Activated CD4-positive, alpha-beta memory T cell treated with anti-CD3 and anti-CD28 coated beads for 36 hours (primary cell): ENCODE measurements around the gene TKT. TPM values are rescaled to one million over a fixed set of nuclear protein-coding genes. Genes with fewer than 3 reads are reported as not detected.

Source experiments
- CTCF ChIA-PET: fragments of 350-600 bp; sonication (Branson Sonifier 250); formaldehyde crosslinking; loops from one replicate; lab custom pipeline; 2021; ENCODE audit warnings: antibody characterized with exemption, inconsistent platforms; lab: Charles Lee
- POLR2A ChIA-PET: fragments of 350-600 bp; sonication (Branson Sonifier 250); formaldehyde crosslinking; loops from one replicate; lab custom pipeline; 2021; ENCODE audit warnings: antibody characterized with exemption; lab: Charles Lee
- DNase-seq: peaks from one replicate; pipeline ENCODE4 v3.0.0-alpha.2; 2020
- H3K27ac Mint-ChIP-seq: one replicate; pipeline ENCODE4 v1.8.0; 2021; ENCODE audit warnings: mixed read lengths
- H3K27me3 Mint-ChIP-seq: one replicate; pipeline ENCODE4 v1.8.0; 2021; ENCODE audit warnings: mixed read lengths
- H3K36me3 Mint-ChIP-seq: one replicate; pipeline ENCODE4 v1.8.0; 2021; ENCODE audit warnings: mixed read lengths
- H3K4me1 Mint-ChIP-seq: one replicate; pipeline ENCODE4 v1.8.0; 2021; ENCODE audit warnings: low read depth, mixed read lengths
- H3K4me3 Mint-ChIP-seq: one replicate; pipeline ENCODE4 v1.8.0; 2021; ENCODE audit warnings: mild to moderate bottlenecking, mixed read lengths
- H3K9me3 Mint-ChIP-seq: one replicate; pipeline ENCODE4 v1.8.0; 2021; ENCODE audit warnings: mixed read lengths
- intact Hi-C: fragments of 100-400 bp; cut with micrococcal nuclease; formaldehyde crosslinking; loops from one replicate; pipeline ENCODE4 v1.15.1; 2023
- total RNA-seq, 2 experiments: library from RNA; stranded (reverse); gene quantifications; one replicate each; pipeline ENCODE4 v1.2.3, GENCODE V29; 2021

Gene TKT
- total RNA-seq, 2 experiments from 2014 or later: 252 to 254 TPM

DNA sequence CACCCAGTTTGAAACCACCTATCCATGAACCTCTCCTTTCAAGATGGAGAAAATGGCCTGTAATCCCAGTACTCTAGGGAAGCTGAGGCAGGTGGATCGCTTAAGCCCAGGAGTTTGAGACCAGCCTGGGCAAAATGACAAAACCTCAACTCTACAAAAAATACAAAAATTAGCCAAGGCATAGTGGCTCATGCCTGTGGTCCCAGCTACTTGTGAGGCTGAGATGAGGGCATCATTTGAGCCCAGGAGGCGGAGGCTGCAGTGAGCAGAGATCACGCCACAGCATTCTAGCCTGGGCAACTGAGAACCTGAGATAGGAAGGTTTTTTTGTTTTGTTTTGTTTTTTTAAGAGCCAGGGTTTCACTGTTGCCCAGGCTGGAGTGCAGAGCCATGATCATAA, 5.4 kb downstream of the TKT start:
- H3K4me1 Mint-ChIP-seq: peaks cover 37% of the 10 kb centered on the region
- ChIA-PET POLR2A (no interaction called here), CTCF (no interaction called here)
- no peak overlapping the region for H3K4me3 Mint-ChIP-seq
- H3K36me3 Mint-ChIP-seq: peaks cover 25% of the 10 kb centered on the region
- DNase-seq: no peak
- H3K27me3 Mint-ChIP-seq: no peaks in the 10 kb centered on the region
- intact Hi-C loops: loop anchor here (10.0 kb wide), 1 partner anchor 356 kb away; the partner anchor contains the start of gene STIMATE
- H3K9me3 Mint-ChIP-seq: no peaks in the 10 kb centered on the region
- H3K27ac Mint-ChIP-seq: no peak overlapping the region

DNA sequence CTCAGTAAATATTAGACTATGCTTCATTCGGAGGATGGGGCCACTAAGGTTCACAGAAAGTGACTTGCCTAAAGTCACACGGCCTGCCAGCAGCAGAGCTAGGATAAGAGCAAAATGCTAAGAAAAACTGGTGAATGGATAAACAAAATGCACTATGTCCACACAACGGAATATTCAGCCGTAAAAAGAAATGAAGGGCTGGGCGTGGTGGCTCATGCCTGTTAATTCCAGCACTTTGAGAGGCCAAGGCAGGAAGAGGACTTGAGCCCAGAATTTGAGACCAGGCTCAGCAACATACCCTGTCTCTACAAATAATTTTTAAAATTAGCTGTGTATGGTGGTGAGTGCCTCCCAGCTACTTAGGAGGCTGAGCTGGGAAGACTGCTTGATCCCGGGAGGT, 7.7 kb downstream of the TKT start:
- no peak for DNase-seq
- ChIA-PET CTCF (interaction anchor here (0.7 to 1.7 kb wide), 3 partner anchors 17 to 134 kb away, joined by 3 to 4 read pairs (median 3); no protein-coding TSS in a partner anchor), POLR2A (no interaction called here)
- Mint-ChIP-seq H3K9me3 (no peaks in the 10 kb centered on the region), H3K4me3 (no peak overlapping the region), H3K27ac (no peak overlapping the region), H3K36me3 (peaks cover 16% of the 10 kb centered on the region), H3K4me1 (peaks cover 26% of the 10 kb centered on the region), H3K27me3 (no peaks in the 10 kb centered on the region)
- intact Hi-C loops: no loop called here

DNA sequence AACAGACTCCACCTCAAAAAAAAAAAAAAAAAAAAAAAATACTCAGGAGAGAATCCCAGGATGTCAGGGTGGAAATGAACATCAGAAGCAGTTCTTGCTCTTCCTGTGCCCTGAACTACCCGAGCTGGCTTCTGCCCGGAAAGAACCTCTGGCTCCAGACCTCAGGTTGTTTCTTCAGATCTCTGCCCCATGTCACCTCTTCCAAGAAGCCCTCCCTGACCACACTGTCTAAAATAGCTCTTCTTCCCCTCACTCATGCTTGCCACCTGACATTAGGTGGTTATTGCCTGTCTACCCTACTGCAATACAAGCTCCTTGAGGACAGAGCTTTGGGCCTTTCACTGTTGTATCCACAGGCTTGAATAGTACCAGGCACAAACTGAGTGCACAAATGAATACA, 8.2 kb downstream of the TKT start:
- ChIA-PET POLR2A (no interaction called here), CTCF (no interaction called here)
- Mint-ChIP-seq H3K27ac (no peak overlapping the region), H3K36me3 (peaks cover 15% of the 10 kb centered on the region), H3K9me3 (no peaks in the 10 kb centered on the region), H3K4me3 (no peak overlapping the region), H3K4me1 (peaks cover 23% of the 10 kb centered on the region), H3K27me3 (no peaks in the 10 kb centered on the region)
- intact Hi-C loops: no loop called here
- DNase-seq: no peak

DNA sequence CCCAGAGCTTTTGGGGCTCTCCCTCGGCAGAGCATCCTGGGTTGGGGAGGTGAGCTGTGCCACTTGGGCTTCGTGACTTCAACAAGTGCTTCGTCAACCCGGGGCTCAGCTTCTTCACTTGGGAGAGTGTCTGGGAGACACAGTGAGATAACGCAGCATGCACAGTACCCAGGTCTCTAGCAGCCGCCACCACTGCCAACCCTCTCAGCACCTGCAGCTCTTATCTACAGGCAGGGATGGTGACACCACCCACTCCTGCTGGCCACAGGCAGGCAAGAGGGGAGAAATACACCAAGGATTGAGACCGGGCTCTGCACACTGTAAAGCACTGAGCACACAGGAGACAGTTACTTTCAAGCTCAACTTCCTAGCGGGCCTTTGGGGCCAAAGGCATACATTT, 11.6 kb downstream of the TKT start:
- no peak for DNase-seq
- ChIA-PET POLR2A (no interaction called here), CTCF (no interaction called here)
- Mint-ChIP-seq H3K4me1 (peaks cover 9% of the 10 kb centered on the region), H3K27me3 (no peaks in the 10 kb centered on the region), H3K9me3 (no peaks in the 10 kb centered on the region), H3K27ac (no peak overlapping the region), H3K4me3 (no peak overlapping the region), H3K36me3 (peaks cover 15% of the 10 kb centered on the region)
- intact Hi-C loops: no loop called here

DNA sequence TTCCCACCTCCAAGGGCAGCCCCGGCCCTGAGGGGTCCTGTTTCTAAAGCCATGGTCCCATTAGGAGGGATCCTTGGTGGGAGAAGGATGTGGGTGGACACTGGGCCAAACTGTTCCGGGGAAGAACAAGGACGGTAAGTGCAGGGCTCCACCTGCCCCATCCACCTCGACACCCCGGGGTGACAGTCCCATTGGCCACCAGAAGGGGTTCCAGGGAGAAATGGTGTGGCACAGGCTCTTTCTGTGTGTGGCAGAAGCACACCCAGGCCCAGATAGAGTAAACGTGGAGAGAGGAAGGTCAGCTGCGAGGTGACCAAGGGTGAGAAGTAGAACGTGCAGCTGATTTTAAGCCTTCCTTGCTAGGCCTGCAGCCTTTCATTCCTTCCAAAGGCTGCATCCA, 12.0 kb downstream of the TKT start:
- Mint-ChIP-seq H3K36me3 (peaks cover 17% of the 10 kb centered on the region), H3K4me3 (no peak overlapping the region), H3K27me3 (no peaks in the 10 kb centered on the region), H3K9me3 (no peaks in the 10 kb centered on the region), H3K27ac (no peak overlapping the region), H3K4me1 (peaks cover 9% of the 10 kb centered on the region)
- intact Hi-C loops: no loop called here
- DNase-seq: no peak
- POLR2A ChIA-PET: no interaction called here
- CTCF ChIA-PET: no interaction called here

DNA sequence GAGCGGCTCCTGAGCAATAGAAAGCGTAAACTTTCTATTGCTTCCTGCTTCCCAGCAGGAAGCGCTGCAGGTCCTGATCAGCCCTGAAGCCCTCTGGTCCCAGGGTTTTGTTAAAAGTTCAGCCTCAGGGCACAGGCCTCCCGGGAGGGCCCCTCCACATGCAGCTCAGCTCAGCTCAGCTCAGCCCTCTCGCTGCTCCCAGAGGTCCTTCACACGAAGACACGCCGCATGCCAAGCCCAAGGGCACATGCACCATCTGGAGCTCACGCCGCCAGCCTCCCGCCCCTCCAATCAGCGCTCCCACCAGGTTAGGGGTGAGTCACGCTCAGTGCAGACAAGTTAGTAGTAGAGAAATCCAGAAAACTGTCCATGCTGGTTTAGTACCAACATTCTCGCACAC, 12.7 kb downstream of the TKT start:
- intact Hi-C loops: no loop called here
- Mint-ChIP-seq H3K27ac (no peak overlapping the region), H3K4me3 (no peak overlapping the region), H3K27me3 (no peaks in the 10 kb centered on the region), H3K9me3 (no peaks in the 10 kb centered on the region), H3K36me3 (peaks cover 17% of the 10 kb centered on the region), H3K4me1 (peaks cover 6% of the 10 kb centered on the region)
- POLR2A ChIA-PET: no interaction called here
- no peak for DNase-seq
- CTCF ChIA-PET: no interaction called here

GRCh38 chr3:53242642-53243041, 13.2 kb downstream of the TKT start:
- Mint-ChIP-seq H3K9me3 (no peaks in the 10 kb centered on the region), H3K36me3 (peaks cover 12% of the 10 kb centered on the region), H3K27me3 (no peaks in the 10 kb centered on the region), H3K4me3 (no peak overlapping the region), H3K4me1 (peaks cover 1% of the 10 kb centered on the region), H3K27ac (no peak overlapping the region)
- ChIA-PET CTCF (no interaction called here), POLR2A (no interaction called here)
- intact Hi-C loops: no loop called here
- no peak for DNase-seq

- peaks cover 10% of the 10 kb centered on the region for H3K36me3 Mint-ChIP-seq
- H3K27ac Mint-ChIP-seq: no peak overlapping the region
- ChIA-PET CTCF (no interaction called here), POLR2A (interaction anchor here (0.6 kb wide), 1 partner anchor 1742 kb away, joined by 3 read pairs; no protein-coding TSS in a partner anchor)
- H3K9me3 Mint-ChIP-seq: no peaks in the 10 kb centered on the region
- H3K27me3 Mint-ChIP-seq: no peaks in the 10 kb centered on the region
- DNase-seq: no peak
- H3K4me1 Mint-ChIP-seq: no peaks in the 10 kb centered on the region
- no peak overlapping the region for H3K4me3 Mint-ChIP-seq
- intact Hi-C loops: no loop called here
Observed at GRCh38 chr3:53242155-53242554, 13.7 kb downstream of the TKT start.

DNA sequence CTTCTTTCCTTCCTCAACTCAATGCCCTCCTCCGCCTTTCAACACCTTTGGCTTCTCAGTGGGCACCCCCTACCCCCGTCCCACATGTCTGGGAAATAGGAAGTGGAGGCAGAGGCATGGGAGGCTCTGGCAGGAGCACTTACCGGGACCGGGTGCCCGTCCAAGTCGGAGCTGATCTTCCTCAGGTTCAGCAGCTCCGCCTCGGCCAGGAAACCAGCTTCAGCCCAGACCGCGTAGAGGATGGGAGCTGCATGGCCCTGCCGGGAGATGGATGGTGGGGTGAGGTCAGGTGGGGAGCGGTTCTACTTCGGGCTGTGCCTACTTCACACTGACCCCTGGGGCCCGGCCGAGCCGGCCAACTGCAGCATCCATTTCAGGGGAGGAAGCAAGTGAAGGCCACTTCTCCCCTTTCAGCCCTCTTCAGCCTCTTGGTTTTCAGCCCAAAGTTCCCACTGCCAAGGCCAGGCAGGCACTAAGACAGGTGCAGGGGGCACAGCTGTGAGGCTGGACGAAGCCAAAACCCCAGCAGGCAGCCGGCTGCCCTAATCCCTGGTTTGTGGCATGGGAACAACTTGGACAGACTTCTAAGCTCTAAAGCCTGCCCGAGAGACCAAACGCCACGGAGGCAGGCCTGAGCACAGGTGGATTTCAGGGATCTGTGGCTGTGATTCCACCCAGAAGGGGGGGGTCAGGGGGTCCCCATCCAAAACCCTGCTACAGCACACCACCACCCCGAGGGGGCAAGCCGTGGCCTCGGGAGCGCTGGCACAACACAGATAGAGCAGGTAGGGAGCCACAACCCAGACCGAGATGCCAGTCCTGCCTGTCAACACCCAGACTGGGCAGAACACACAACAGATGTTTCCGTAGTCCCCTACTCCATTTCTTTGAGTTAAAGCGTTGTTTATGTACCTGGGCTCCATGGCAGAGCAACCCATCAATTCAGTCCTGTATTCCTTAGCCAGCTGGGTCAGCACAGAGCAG, 14.5 kb downstream of the TKT start:
- intact Hi-C loops: no loop called here
- ChIA-PET POLR2A (interaction anchor here (0.6 kb wide), 1 partner anchor 1741 kb away, joined by 3 read pairs; no protein-coding TSS in a partner anchor), CTCF (no interaction called here)
- H3K4me3 Mint-ChIP-seq: no peak overlapping the region
- peaks cover 10% of the 10 kb centered on the region for H3K36me3 Mint-ChIP-seq
- no peaks in the 10 kb centered on the region for H3K27me3 Mint-ChIP-seq
- no peaks in the 10 kb centered on the region for H3K4me1 Mint-ChIP-seq
- H3K9me3 Mint-ChIP-seq: no peaks in the 10 kb centered on the region
- H3K27ac Mint-ChIP-seq: no peak overlapping the region
- no peak for DNase-seq

- CTCF ChIA-PET: no interaction called here
- no peak for DNase-seq
- POLR2A ChIA-PET: no interaction called here
- H3K4me1 Mint-ChIP-seq: no peaks in the 10 kb centered on the region
- H3K27me3 Mint-ChIP-seq: no peaks in the 10 kb centered on the region
- no peak overlapping the region for H3K27ac Mint-ChIP-seq
- peaks cover 10% of the 10 kb centered on the region for H3K36me3 Mint-ChIP-seq
- intact Hi-C loops: no loop called here
- no peaks in the 10 kb centered on the region for H3K9me3 Mint-ChIP-seq
- H3K4me3 Mint-ChIP-seq: no peak overlapping the region
Observed at GRCh38 chr3:53239800-53240199, 16.0 kb downstream of the TKT start.

- Mint-ChIP-seq H3K27me3 (no peaks in the 10 kb centered on the region), H3K4me1 (no peaks in the 10 kb centered on the region), H3K27ac (no peak overlapping the region), H3K4me3 (no peak overlapping the region), H3K9me3 (no peaks in the 10 kb centered on the region), H3K36me3 (peaks cover 10% of the 10 kb centered on the region)
- intact Hi-C loops: no loop called here
- ChIA-PET CTCF (no interaction called here), POLR2A (no interaction called here)
- DNase-seq: no peak
Observed at GRCh38 chr3:53238886-53239285, 16.9 kb downstream of the TKT start.

GRCh38 chr3:53238051-53238850, 17.6 kb downstream of the TKT start:
- DNase-seq: no peak
- POLR2A ChIA-PET: no interaction called here
- H3K9me3 Mint-ChIP-seq: no peaks in the 10 kb centered on the region
- no peak overlapping the region for H3K27ac Mint-ChIP-seq
- H3K36me3 Mint-ChIP-seq: peaks cover 13% of the 10 kb centered on the region
- no peaks in the 10 kb centered on the region for H3K27me3 Mint-ChIP-seq
- H3K4me1 Mint-ChIP-seq: no peaks in the 10 kb centered on the region
- H3K4me3 Mint-ChIP-seq: no peak overlapping the region
- intact Hi-C loops: no loop called here
- CTCF ChIA-PET: no interaction called here
